ENCODE results near the gene CD22.

DNA sequence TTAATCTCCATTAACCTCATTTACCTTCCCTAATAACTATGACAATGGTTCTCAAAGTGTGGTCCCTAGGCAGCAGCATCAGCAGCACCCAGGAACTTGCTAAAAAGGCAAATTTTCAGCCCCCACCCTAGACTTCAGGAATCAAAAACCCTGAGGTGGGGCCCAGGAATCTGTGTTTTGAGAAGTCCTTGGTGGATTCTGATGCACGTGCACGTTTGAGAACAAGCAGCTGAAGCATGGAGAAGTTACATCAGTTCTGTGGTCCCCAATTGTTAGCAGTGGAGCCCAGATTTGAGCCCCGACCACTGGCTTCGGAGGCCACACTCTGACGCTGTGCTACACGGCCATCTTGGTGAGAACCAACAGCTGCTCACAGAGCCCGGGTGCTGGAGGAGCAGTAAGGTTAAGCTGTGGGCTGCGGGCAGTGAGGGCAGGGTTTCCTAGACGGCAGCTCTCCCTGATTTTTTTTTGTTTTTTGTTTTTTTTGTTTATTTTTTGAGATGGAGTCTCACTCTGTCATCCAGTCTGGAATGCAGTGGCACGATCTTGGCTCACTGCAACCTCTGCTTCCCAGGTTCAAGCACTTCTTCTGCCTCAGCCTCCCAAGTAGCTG, 14.0 kb upstream of the CD22 start:
- TF ChIP-seq, protein P1, sequence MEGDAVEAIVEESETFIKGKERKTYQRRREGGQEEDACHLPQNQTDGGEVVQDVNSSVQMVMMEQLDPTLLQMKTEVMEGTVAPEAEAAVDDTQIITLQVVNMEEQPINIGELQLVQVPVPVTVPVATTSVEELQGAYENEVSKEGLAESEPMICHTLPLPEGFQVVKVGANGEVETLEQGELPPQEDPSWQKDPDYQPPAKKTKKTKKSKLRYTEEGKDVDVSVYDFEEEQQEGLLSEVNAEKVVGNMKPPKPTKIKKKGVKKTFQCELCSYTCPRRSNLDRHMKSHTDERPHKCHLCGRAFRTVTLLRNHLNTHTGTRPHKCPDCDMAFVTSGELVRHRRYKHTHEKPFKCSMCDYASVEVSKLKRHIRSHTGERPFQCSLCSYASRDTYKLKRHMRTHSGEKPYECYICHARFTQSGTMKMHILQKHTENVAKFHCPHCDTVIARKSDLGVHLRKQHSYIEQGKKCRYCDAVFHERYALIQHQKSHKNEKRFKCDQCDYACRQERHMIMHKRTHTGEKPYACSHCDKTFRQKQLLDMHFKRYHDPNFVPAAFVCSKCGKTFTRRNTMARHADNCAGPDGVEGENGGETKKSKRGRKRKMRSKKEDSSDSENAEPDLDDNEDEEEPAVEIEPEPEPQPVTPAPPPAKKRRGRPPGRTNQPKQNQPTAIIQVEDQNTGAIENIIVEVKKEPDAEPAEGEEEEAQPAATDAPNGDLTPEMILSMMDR (IDR thresholded peaks at IDR 0.05; ENCODE audit: low read depth, low read length), result no peak
- TF ChIP-seq POLR2A (IDR thresholded peaks at IDR 0.05; ENCODE audit: extremely low read depth, insufficient read length) (no peak), MYC (IDR thresholded peaks at IDR 0.05; ENCODE audit: low read depth, low read length) (no peak)
